HepG2 (cell line): ENCODE results near the gene ADCY9. TPM values are rescaled to one million over a fixed set of nuclear protein-coding genes. Genes with fewer than 3 reads are reported as not detected.
A peak's percentile ranks its signal among the peaks of the same experiment; 100 is the strongest.

Experiments used
- ATAC-seq: fragments of 200-7000 bp; cut with Tn5 transposase; 3 replicates; pipeline ENCODE4 v1.9.1; 2020; ENCODE audit warnings: mild to moderate bottlenecking, moderate library complexity
- BruUV-seq: library from RNA; stranded (reverse); fragments of 400-500 nt; replicated peaks from 2 replicates; lab custom pipeline; 2021; lab: Mats Ljungman, UMichigan
- CTCF ChIA-PET: fragments of 300-600 bp; formaldehyde crosslinking; extraction: SDS; loops from one replicate; lab custom pipeline; 2021; ENCODE audit warnings: low total read pairs, inconsistent platforms, low intra/inter-chr PET ratio; lab: Yijun Ruan, JAX
- POLR2A ChIA-PET: fragments of 350-600 bp; sonication (Branson Sonifier 250); formaldehyde crosslinking; loops from one replicate; lab custom pipeline; 2020; ENCODE audit warnings: antibody characterized with exemption, inconsistent platforms; lab: Yijun Ruan, JAX
- DNase-seq: peaks from one replicate; pipeline ENCODE4 v3.0.0-alpha.2; 2015; ENCODE audit warnings: low spot score
- FAIRE-seq: peaks from 3 replicates; lab custom pipeline; 2011; peaks lifted over from hg19 to GRCh38; lab: Jason Lieb, UNC
- H2AFZ ChIP-seq: one replicate; pipeline ENCODE4 v1.6.1; 2011; ENCODE audit warnings: low read length, inconsistent platforms
- H3K27ac ChIP-seq: fragments of 300-600 bp; 3 replicates; pipeline ENCODE4 v1.8.0; 2011; ENCODE audit warnings: mixed run types, mild to moderate bottlenecking, mixed read lengths, low read length, inconsistent platforms; ENCODE audit not compliant: insufficient read depth; ENCODE audit errors: extremely low read length
- H3K27me3 ChIP-seq, 2 experiments: fragments of 200-600 bp in 1 of 2; 2 replicates in 1 of 2; 3 replicates in 1 of 2; pipeline versions ENCODE4 v1.6.0 to v1.8.0; 2011; ENCODE audit warnings: low read length in 2 of 2, mild to moderate bottlenecking in 2 of 2, moderate library complexity in 2 of 2, inconsistent platforms in 1 of 2; ENCODE audit not compliant: insufficient read depth in 2 of 2, control insufficient read depth in 1 of 2
- H3K36me3 ChIP-seq, 2 experiments: fragments of 200-600 bp in 1 of 2; replicated peaks in 1 of 2; 2 replicates in 1 of 2; 3 replicates in 1 of 2; pipeline versions ENCODE4 v1.5.1 to v1.8.0; 2011; ENCODE audit warnings: low read length in 2 of 2, inconsistent platforms in 1 of 2; ENCODE audit not compliant: insufficient read depth in 2 of 2, control insufficient read depth in 1 of 2
- H3K4me1 ChIP-seq: 2 replicates; pipeline ENCODE4 v1.5.1; 2012; ENCODE audit warnings: low read length, inconsistent platforms; ENCODE audit not compliant: insufficient read depth
- H3K4me2 ChIP-seq: 2 replicates; pipeline ENCODE4 v1.6.0; 2011; ENCODE audit warnings: low read depth, low read length, inconsistent platforms
- H3K4me3 ChIP-seq, 3 experiments: fragments of 200-600 bp in 1 of 3; sonication (generic), shearing (Covaris generic) in 1 of 3; replicated peaks in 1 of 3; 2 replicates each; pipeline ENCODE4 v1.5.1; 2011 to 2016; ENCODE audit warnings: low read length in 3 of 3, inconsistent platforms in 2 of 3, low read depth in 2 of 3, mild to moderate bottlenecking in 2 of 3, control low read depth in 1 of 3, mixed read lengths in 1 of 3; ENCODE audit not compliant: insufficient read depth in 1 of 3
- H3K79me2 ChIP-seq: one replicate; pipeline ENCODE4 v1.6.1; 2011; ENCODE audit warnings: low read length, inconsistent platforms; ENCODE audit not compliant: insufficient read depth
- H3K9ac ChIP-seq: 2 replicates; pipeline ENCODE4 v1.6.0; 2011; ENCODE audit warnings: mild to moderate bottlenecking, low read depth, low read length, inconsistent platforms; ENCODE audit not compliant: insufficient read depth
- H3K9me3 ChIP-seq: 2 replicates; pipeline ENCODE4 v1.5.1; 2012; ENCODE audit warnings: mild to moderate bottlenecking, low read length
- H4K20me1 ChIP-seq: 2 replicates; pipeline ENCODE4 v1.6.0; 2011; ENCODE audit warnings: inconsistent platforms, mild to moderate bottlenecking, low read length, moderate library complexity; ENCODE audit not compliant: insufficient read depth
- ARHGAP35 ChIP-seq: sonication (generic); formaldehyde crosslinking; IDR thresholded peaks from 2 replicates; pipeline ENCODE4 v1.9.0; 2022; ENCODE audit warnings: mild to moderate bottlenecking, inconsistent platforms, moderate library complexity, missing genetic modification reagents, borderline replicate concordance
- HDAC2 ChIP-seq: sonication (generic); formaldehyde crosslinking; IDR thresholded peaks from 2 replicates; pipeline ENCODE4 v1.4.0; 2020; ENCODE audit warnings: missing genetic modification reagents
- IRX3 ChIP-seq: sonication (generic); formaldehyde crosslinking; IDR thresholded peaks from 2 replicates; pipeline ENCODE4 v1.8.1; 2023; ENCODE audit warnings: mild to moderate bottlenecking, low read depth, missing genetic modification reagents, borderline replicate concordance
- NRL ChIP-seq: sonication (generic); formaldehyde crosslinking; IDR thresholded peaks from 2 replicates; pipeline ENCODE4 v1.5.0; 2020; ENCODE audit warnings: missing genetic modification reagents, mild to moderate bottlenecking, moderate library complexity, borderline replicate concordance
- POLR2A ChIP-seq, 2 experiments: IDR thresholded peaks; 2 replicates each; pipeline ENCODE4 v1.6.1; 2011; ENCODE audit warnings: low read depth in 2 of 2, low read length in 2 of 2, mild to moderate bottlenecking in 1 of 2, moderate library complexity in 1 of 2; ENCODE audit not compliant: insufficient read depth in 1 of 2
- TEAD3 ChIP-seq: optimal IDR thresholded peaks from 2 replicates; pipeline ENCODE3; 2016; ENCODE audit warnings: borderline replicate concordance
- ZBTB38 ChIP-seq: sonication (generic); formaldehyde crosslinking; IDR thresholded peaks from 2 replicates; pipeline ENCODE4 v1.5.1; 2020; ENCODE audit warnings: mild to moderate bottlenecking, missing genetic modification reagents
- ZNF556 ChIP-seq: sonication (generic); formaldehyde crosslinking; IDR thresholded peaks from 2 replicates; pipeline ENCODE4 v1.4.0; 2020; ENCODE audit warnings: mild to moderate bottlenecking, missing genetic modification reagents, borderline replicate concordance
- ZNF607 ChIP-seq: sonication (generic); formaldehyde crosslinking; IDR thresholded peaks from 2 replicates; pipeline ENCODE4 v1.5.1; 2020; ENCODE audit warnings: missing genetic modification reagents, mild to moderate bottlenecking, borderline replicate concordance
- WGBS: methylation state at CpG from one replicate; pipeline ENCODE4 v1.1.6; 2017; ENCODE audit warnings: low lambda C conversion rate; 5-methylcytosine and 5-hydroxymethylcytosine counted together
- in situ Hi-C: cut with HindIII; loops from 2 replicates; pipeline ENCODE4 v1.10.0; 2017; ENCODE audit warnings: low pct_unique_long_range_greater_than_20kb; ENCODE audit not compliant: extremely low pct_ligation_motif_present
- intact Hi-C: fragments of 100-400 bp; cut with micrococcal nuclease; formaldehyde crosslinking; loops from one replicate; pipeline ENCODE4 v1.10.0; 2022; ENCODE audit not compliant: unreplicated experiment
- polyA plus RNA-seq, 8 experiments: library from polyadenylated mRNA; depleted of rRNA in 3 of 8; stranded (reverse) in 7 of 8; unstranded in 1 of 8; fragments of >200 nt; fragmentation: Illumina TruSeq in 4 of 8; extraction: Trizol in 4 of 8; gene quantifications; 2 replicates each; pipeline versions ENCODE4 v1.2.1 to v1.2.3, GENCODE V29; 2011 to 2016; ENCODE audit warnings: low read depth in 4 of 8, missing spikeins in 1 of 8, mixed read lengths in 1 of 8; ENCODE audit not compliant: insufficient read depth in 1 of 8
- total RNA-seq, 5 experiments: library from RNA; depleted of rRNA; stranded (reverse); fragments of >200 nt; fragmentation: Illumina TruSeq; extraction: Trizol; gene quantifications; 2 replicates each; pipeline ENCODE4 v1.2.3, GENCODE V29; 2016; ENCODE audit warnings: low read depth in 1 of 5
- TF ChIP-seq, protein P1 (sequence below): sonication (generic); formaldehyde crosslinking; conservative IDR thresholded peaks from 2 replicates; pipeline ENCODE4 v1.4.0; 2020; ENCODE audit warnings: missing genetic modification reagents
- TF ChIP-seq, protein P2 (sequence below): sonication (generic); formaldehyde crosslinking; IDR thresholded peaks from 2 replicates; pipeline ENCODE4 v1.8.1; 2022; ENCODE audit warnings: low read depth, mild to moderate bottlenecking, missing genetic modification reagents
- TF ChIP-seq, protein P3 (sequence below): sonication (generic); formaldehyde crosslinking; IDR thresholded peaks from 2 replicates; pipeline ENCODE4 v1.4.0; 2020; ENCODE audit warnings: missing genetic modification reagents
- TF ChIP-seq, protein P4 (sequence below): sonication (generic); formaldehyde crosslinking; IDR thresholded peaks from 2 replicates; pipeline ENCODE4 v1.9.0; 2022; ENCODE audit warnings: missing genetic modification reagents, mild to moderate bottlenecking, borderline replicate concordance

The ADCY9 gene
- total and polyA plus RNA-seq, 2 of the 13 experiments (the other 11 are each of a cell fraction or from before 2014, with no cell fraction given), result 11.2 to 13.9 TPM

DNA sequence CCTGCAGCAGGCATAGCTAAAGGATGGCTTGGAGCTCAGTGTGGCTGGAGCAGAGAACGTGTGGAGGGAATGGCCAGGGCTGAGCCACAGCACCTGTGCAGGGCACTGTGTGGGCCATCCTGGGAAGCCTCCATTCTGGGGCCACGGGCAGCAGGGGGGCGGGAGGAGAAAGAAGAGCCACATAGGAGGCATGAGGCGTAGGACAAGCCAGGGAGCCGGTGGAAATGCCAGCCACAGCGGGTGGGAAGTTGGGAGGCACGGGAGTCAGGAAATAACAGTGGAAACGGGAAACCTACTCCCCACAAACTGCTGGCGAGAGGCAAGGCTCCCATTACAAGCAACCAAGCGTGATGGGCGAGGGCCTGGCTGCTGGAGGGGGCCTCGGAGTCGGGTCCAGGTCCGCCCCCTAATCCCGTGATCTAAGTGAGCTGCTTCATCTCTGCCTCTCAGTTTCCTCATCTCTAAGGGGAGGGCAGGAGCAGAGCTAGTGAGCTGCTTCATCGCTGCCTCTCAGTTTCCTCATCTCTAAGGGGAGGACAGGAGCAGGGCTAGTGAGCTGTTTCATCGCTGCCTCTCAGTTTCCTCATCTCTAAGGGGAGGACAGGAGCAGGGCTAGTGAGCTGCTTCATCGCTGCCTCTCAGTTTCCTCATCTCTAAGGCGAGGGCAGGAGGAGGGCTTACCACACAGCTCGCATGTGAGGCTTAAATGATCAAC lies 104.9 kb downstream of the ADCY9 start:
- FAIRE-seq, result no peak
- 0 out of 2 replicates have a peak, but pooled peaks have one; percentile 15 for TF ChIP-seq ZNF607
- TF ChIP-seq, protein P1, sequence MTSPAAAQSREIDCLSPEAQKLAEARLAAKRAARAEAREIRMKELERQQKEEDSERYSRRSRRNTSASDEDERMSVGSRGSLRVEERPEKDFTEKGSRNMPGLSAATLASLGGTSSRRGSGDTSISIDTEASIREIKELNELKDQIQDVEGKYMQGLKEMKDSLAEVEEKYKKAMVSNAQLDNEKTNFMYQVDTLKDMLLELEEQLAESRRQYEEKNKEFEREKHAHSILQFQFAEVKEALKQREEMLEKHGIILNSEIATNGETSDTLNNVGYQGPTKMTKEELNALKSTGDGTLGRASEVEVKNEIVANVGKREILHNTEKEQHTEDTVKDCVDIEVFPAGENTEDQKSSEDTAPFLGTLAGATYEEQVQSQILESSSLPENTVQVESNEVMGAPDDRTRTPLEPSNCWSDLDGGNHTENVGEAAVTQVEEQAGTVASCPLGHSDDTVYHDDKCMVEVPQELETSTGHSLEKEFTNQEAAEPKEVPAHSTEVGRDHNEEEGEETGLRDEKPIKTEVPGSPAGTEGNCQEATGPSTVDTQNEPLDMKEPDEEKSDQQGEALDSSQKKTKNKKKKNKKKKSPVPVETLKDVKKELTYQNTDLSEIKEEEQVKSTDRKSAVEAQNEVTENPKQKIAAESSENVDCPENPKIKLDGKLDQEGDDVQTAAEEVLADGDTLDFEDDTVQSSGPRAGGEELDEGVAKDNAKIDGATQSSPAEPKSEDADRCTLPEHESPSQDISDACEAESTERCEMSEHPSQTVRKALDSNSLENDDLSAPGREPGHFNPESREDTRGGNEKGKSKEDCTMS (CRISPR knock-in tag), result no peak
- TF ChIP-seq, protein P2, sequence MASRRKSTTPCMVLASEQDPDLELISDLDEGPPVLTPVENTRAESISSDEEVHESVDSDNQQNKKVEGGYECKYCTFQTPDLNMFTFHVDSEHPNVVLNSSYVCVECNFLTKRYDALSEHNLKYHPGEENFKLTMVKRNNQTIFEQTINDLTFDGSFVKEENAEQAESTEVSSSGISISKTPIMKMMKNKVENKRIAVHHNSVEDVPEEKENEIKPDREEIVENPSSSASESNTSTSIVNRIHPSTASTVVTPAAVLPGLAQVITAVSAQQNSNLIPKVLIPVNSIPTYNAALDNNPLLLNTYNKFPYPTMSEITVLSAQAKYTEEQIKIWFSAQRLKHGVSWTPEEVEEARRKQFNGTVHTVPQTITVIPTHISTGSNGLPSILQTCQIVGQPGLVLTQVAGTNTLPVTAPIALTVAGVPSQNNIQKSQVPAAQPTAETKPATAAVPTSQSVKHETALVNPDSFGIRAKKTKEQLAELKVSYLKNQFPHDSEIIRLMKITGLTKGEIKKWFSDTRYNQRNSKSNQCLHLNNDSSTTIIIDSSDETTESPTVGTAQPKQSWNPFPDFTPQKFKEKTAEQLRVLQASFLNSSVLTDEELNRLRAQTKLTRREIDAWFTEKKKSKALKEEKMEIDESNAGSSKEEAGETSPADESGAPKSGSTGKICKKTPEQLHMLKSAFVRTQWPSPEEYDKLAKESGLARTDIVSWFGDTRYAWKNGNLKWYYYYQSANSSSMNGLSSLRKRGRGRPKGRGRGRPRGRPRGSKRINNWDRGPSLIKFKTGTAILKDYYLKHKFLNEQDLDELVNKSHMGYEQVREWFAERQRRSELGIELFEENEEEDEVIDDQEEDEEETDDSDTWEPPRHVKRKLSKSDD (CRISPR knock-in tag), result no peak
- peak; percentile 37 for TF ChIP-seq ZBTB38 (CRISPR knock-in tag)
- peak; percentile 50; the same call in 1 of the 2 replicates for TF ChIP-seq NRL
- TF ChIP-seq POLR2A (IDR thresholded peaks at IDR 0.05; ENCODE audit: insufficient read depth in 1 of 2, low read depth in 2 of 2, low read length in 2 of 2), result no peak
- TF ChIP-seq ZNF556, result no peak
- TF ChIP-seq, protein P3, sequence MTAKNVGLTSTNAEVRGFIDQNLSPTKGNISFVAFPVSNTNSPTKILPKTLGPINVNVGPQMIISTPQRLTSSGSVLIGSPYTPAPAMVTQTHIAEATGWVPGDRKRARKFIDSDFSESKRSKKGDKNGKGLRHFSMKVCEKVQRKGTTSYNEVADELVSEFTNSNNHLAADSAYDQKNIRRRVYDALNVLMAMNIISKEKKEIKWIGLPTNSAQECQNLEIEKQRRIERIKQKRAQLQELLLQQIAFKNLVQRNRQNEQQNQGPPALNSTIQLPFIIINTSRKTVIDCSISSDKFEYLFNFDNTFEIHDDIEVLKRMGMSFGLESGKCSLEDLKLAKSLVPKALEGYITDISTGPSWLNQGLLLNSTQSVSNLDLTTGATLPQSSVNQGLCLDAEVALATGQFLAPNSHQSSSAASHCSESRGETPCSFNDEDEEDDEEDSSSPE (CRISPR knock-in tag), result 0 out of 2 replicates have a peak, but pooled peaks have one; percentile 22
- no peak for TF ChIP-seq ARHGAP35
- TF ChIP-seq, protein P4, sequence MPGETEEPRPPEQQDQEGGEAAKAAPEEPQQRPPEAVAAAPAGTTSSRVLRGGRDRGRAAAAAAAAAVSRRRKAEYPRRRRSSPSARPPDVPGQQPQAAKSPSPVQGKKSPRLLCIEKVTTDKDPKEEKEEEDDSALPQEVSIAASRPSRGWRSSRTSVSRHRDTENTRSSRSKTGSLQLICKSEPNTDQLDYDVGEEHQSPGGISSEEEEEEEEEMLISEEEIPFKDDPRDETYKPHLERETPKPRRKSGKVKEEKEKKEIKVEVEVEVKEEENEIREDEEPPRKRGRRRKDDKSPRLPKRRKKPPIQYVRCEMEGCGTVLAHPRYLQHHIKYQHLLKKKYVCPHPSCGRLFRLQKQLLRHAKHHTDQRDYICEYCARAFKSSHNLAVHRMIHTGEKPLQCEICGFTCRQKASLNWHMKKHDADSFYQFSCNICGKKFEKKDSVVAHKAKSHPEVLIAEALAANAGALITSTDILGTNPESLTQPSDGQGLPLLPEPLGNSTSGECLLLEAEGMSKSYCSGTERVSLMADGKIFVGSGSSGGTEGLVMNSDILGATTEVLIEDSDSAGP (CRISPR knock-in tag), result peak; percentile 43; the same call in 1 of the 2 replicates
- no peak for TF ChIP-seq IRX3
- no peak for TF ChIP-seq HDAC2 (CRISPR knock-in tag)
- TF ChIP-seq TEAD3, result peak; percentile 9

More for the DNA sequence above, 104.9 kb downstream of the ADCY9 start:
- Histone ChIP-seq H3K4me1 (peaks cover 59% of the 10 kb centered on the region), H2AFZ (no peak overlapping the region), H4K20me1 (no peaks in the 10 kb centered on the region), H3K4me3 (peak overlapping the region in 2 of 3 experiments; percentile 35 to 58; a peak in 3 of 6 replicates), H3K27ac (peak overlapping the region; percentile 84), H3K9me3 (no peaks in the 10 kb centered on the region), H3K9ac (peak overlapping the region; percentile 25; the same call in 1 of the 2 replicates), H3K79me2 (peaks cover 6% of the 10 kb centered on the region), H3K36me3 (peaks cover 3 to 9% of the 10 kb centered on the region in 2 experiments), H3K4me2 (peak overlapping the region; percentile 69), H3K27me3 (no peaks in the 10 kb centered on the region)
- no peak for DNase-seq
- WGBS, result 87% methylated on average over 14 of the region's 20 CpGs
- peak; percentile 28 for ATAC-seq
- no TSS peak for BruUV-seq
- in situ Hi-C loops, result no loop called here
- ChIA-PET CTCF (no interaction called here), POLR2A (interaction anchor here (0.6 to 2.0 kb wide), 5 partner anchors 10 to 172 kb away, joined by 3 to 11 read pairs (median 4); partner anchors contain the start of gene ADCY9)
- intact Hi-C loops, result loop anchor here (10.0 kb wide), 1 partner anchor 233 kb away; the partner anchor contains the start of gene SRL
